ENCODE measurements around the gene TEX52. TPM values are rescaled to one million over a fixed set of nuclear protein-coding genes. Genes with fewer than 3 reads are reported as not detected.

The TEX52 gene
- total RNA-seq, 1 donor from 2014 or later: not detected

DNA sequence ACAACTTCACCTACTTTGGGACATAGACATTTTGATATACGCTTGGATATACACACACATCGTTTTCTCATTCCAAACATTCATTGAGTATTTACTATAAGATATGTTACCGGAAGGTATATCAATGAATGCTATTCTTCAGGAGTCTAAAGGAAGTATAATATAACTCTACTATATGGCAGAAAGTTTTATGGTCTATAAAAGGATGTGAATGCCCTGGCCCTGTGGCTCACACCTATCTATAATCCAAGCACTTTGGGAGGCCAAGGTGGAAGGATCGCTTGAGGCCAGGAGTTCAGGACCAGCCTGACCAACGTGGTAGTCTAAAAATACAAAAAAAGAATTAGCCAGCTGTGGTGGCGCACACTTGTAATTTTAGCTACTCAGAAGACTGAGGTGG, 27.6 kb downstream of the TEX52 start:
- TF ChIP-seq, protein P1, sequence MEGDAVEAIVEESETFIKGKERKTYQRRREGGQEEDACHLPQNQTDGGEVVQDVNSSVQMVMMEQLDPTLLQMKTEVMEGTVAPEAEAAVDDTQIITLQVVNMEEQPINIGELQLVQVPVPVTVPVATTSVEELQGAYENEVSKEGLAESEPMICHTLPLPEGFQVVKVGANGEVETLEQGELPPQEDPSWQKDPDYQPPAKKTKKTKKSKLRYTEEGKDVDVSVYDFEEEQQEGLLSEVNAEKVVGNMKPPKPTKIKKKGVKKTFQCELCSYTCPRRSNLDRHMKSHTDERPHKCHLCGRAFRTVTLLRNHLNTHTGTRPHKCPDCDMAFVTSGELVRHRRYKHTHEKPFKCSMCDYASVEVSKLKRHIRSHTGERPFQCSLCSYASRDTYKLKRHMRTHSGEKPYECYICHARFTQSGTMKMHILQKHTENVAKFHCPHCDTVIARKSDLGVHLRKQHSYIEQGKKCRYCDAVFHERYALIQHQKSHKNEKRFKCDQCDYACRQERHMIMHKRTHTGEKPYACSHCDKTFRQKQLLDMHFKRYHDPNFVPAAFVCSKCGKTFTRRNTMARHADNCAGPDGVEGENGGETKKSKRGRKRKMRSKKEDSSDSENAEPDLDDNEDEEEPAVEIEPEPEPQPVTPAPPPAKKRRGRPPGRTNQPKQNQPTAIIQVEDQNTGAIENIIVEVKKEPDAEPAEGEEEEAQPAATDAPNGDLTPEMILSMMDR (IDR thresholded peaks at IDR 0.05; ENCODE audit: unreplicated experiment): no peak
- H3K27me3 Mint-ChIP-seq: peaks cover 1% of the 10 kb centered on the region
- H3K27ac Mint-ChIP-seq: no peak overlapping the region
- no peak overlapping the region for H3K4me3 Mint-ChIP-seq (ENCODE audit: low read depth)
- H3K4me1 Mint-ChIP-seq (ENCODE audit: low read depth): no peaks in the 10 kb centered on the region
- H3K9me3 Mint-ChIP-seq (ENCODE audit: low read depth): no peaks in the 10 kb centered on the region
- peaks cover 25% of the 10 kb centered on the region for H3K36me3 Mint-ChIP-seq (ENCODE audit: insufficient read depth)
- no peak for DNase-seq (ENCODE audit: low spot score, unreplicated experiment)

DNA sequence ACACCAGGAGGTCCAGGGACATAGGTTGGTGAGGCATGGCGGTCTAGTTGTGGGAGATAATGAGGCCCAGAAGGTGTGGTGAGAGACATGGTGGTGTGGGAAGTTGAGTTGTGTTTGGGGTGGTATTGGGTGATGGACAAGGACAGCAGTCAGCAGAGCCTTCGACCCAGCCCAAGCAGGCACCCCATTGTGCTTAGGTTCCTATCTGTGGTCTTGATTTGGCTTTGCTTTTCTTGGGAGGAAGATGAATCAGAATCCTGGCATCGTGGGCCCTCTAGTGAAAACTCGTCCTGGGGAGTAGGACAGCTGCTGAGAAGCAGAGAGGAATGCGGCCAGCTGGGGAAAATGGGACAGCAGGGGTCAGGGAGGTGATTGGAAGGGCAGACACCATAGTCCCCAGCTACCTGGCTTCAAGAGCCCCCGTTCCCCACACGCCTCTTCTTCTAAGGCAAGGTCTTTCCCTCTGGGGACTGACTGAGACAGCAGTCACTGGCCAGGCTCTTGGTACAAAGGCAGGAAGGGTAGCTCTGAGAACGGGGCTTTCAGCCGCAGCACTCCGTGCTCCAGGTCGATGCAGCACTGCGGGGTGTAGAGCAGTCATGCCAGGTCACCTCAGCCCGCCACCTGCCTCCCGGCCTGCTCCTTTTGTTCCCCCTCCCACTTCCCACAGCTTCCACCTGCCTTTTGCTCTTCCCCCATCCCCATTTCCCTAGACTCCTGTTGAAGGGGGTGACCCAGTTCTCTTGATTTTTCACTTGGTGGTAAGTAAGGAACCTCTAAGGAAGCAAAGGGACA, 29.9 kb downstream of the TEX52 start:
- TF ChIP-seq, protein P1 (IDR thresholded peaks at IDR 0.05; ENCODE audit: unreplicated experiment): no peak
- H3K4me1 Mint-ChIP-seq (ENCODE audit: low read depth): no peaks in the 10 kb centered on the region
- no peak for DNase-seq (ENCODE audit: low spot score, unreplicated experiment)
- H3K27me3 Mint-ChIP-seq: no peaks in the 10 kb centered on the region
- H3K9me3 Mint-ChIP-seq (ENCODE audit: low read depth): no peaks in the 10 kb centered on the region
- H3K36me3 Mint-ChIP-seq (ENCODE audit: insufficient read depth): peaks cover 33% of the 10 kb centered on the region
- no peak overlapping the region for H3K27ac Mint-ChIP-seq
- H3K4me3 Mint-ChIP-seq (ENCODE audit: low read depth): no peak overlapping the region

DNA sequence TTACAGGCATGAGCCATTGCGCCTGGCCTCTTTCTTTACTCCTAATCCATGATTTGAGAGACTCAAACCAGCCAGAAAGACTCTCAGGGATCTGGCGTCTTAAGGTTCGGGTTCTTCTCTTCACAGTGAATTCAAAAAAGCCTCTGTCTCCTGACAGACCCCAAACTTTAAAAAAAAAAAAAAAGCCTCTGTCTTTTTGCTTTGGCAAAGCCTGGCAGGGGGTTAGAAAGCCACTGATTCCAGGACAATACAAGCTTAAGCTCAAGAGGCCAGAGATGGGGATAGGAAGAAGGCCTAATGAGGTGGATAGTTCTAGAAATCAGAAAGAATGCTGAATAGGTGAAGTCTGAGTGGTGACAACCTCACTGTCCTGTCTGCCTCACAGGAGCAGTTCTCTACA, 30.8 kb downstream of the TEX52 start:
- Mint-ChIP-seq H3K4me1 (ENCODE audit: low read depth) (no peaks in the 10 kb centered on the region), H3K4me3 (ENCODE audit: low read depth) (no peak overlapping the region), H3K27me3 (no peaks in the 10 kb centered on the region), H3K9me3 (ENCODE audit: low read depth) (no peaks in the 10 kb centered on the region), H3K27ac (no peak overlapping the region), H3K36me3 (ENCODE audit: insufficient read depth) (peaks cover 31% of the 10 kb centered on the region)
- TF ChIP-seq, protein P1 (IDR thresholded peaks at IDR 0.05; ENCODE audit: unreplicated experiment): no peak
- DNase-seq (ENCODE audit: low spot score, unreplicated experiment): no peak

DNA sequence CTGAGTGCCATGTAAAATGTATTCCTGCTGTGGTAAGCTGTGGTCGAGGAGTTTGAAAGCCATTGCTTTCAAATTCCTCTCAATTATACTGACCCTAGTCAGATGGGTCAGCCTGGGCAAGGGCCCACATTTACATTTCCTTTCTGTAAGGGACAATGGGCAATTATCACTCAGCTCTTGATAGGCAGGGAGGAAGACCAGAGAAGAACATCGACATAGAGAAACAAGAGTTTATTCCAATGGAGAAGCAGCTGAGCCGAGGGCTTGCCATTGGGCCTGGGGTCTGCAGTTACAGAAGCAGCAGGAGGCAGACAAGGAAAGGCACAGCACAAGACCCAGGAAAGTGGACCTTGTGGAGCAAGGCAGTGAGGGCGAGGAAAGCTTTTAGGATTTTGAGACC, 31.7 kb downstream of the TEX52 start:
- no peak overlapping the region for H3K27ac Mint-ChIP-seq
- TF ChIP-seq, protein P1 (IDR thresholded peaks at IDR 0.05; ENCODE audit: unreplicated experiment): no peak
- no peak overlapping the region for H3K4me3 Mint-ChIP-seq (ENCODE audit: low read depth)
- no peaks in the 10 kb centered on the region for H3K9me3 Mint-ChIP-seq (ENCODE audit: low read depth)
- no peaks in the 10 kb centered on the region for H3K27me3 Mint-ChIP-seq
- H3K36me3 Mint-ChIP-seq (ENCODE audit: insufficient read depth): peaks cover 28% of the 10 kb centered on the region
- no peaks in the 10 kb centered on the region for H3K4me1 Mint-ChIP-seq (ENCODE audit: low read depth)
- no peak for DNase-seq (ENCODE audit: low spot score, unreplicated experiment)

DNA sequence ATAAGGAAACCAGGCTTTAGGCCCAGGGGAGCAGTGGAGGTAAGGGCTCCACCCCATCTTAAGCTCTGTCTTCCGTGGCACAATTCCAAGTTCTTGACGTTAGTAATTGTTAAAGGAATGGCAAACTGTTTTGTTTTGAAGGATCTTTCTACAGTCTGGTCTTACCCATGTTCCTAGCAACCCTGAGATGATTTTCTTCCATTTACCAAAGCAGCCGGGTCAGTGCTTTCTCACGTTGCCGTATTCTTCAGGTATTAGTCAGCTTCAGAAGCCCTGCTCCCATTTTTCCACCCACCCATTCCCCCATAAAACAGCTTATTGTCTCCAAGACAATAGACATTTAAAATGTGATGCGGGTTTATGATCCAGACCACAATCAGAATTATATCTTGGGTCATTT, 32.3 kb downstream of the TEX52 start:
- H3K9me3 Mint-ChIP-seq (ENCODE audit: low read depth): no peaks in the 10 kb centered on the region
- no peaks in the 10 kb centered on the region for H3K4me1 Mint-ChIP-seq (ENCODE audit: low read depth)
- no peaks in the 10 kb centered on the region for H3K27me3 Mint-ChIP-seq
- DNase-seq (ENCODE audit: low spot score, unreplicated experiment): no peak
- TF ChIP-seq, protein P1 (IDR thresholded peaks at IDR 0.05; ENCODE audit: unreplicated experiment): no peak
- peaks cover 34% of the 10 kb centered on the region for H3K36me3 Mint-ChIP-seq (ENCODE audit: insufficient read depth)
- H3K4me3 Mint-ChIP-seq (ENCODE audit: low read depth): no peak overlapping the region
- H3K27ac Mint-ChIP-seq: no peak overlapping the region

Data from progenitor cell of endocrine pancreas (in vitro differentiated cells).